Hematopoietic multipotent progenitor cell treated with erythropoietin and hydrocortisone succinate and interleukin-3 and kit ligand, for 4 days (in vitro differentiated cells): ENCODE results near the gene GNPTG.

Source experiments
- DNase-seq: peaks from one replicate; pipeline ENCODE4 v3.0.0-alpha.2; 2015

GNPTG gene

DNA sequence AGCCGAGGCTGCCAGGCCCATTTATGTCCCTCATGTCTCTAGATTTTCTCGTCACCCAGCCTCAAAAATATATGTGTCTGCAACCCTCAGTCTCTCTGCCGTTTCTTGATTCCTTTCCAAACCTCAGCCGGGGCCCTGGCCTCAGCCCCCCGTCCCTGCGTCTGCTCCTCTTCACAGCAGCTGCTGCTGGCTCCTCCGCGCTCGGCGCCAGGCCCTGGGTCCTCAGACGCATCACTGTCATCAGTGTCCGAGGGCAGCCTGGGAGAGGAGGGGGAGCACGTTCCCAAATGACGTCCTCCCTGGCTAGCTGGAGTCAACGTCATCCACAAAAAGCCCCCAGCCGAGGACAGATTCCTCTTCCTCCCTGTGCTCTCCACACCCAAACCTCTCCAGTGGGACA lies 2.4 kb upstream of the GNPTG start:
- DNase-seq, result no peak

DNA sequence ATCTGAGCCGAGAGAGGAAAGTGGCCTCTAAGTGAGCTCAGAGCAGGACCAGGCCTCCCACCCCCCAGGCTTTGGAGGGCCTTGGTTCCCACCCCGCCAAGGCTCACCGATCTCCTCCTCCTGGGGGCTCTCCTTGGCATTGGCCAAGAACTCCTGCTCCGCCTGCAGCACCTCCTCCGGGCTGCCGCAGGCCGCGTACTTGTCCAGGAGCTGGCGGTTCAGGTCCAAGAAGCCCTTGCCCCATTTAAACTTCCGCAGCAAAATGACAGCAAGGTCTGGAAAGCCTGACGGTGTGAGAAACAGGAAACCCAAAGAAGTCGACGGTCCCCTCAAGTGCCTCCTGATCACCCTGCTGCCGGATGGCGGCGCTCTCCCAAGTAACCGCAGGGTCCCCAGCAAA lies 1.8 kb upstream of the GNPTG start:
- DNase-seq, result no peak

DNA sequence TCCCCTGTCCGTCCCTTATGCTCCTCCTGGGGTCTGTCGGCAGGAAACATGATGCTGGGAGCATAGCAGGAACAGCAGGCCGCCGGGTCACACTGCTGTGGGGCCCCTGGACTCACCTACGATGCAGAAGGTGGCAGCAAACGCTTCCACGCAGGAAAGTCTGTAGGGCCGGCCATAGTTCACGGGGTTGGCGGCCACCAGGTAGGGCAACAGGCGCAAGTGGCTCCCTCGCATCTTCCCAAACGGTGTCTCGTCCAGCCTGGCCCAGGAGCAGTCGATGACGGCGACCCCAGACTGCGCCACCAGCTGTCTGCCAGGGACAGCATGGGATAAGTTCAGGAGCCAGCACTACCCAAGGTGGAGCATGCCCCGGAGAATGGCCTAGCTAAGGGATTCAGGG lies 1.0 kb upstream of the GNPTG start:
- no peak for DNase-seq

DNA sequence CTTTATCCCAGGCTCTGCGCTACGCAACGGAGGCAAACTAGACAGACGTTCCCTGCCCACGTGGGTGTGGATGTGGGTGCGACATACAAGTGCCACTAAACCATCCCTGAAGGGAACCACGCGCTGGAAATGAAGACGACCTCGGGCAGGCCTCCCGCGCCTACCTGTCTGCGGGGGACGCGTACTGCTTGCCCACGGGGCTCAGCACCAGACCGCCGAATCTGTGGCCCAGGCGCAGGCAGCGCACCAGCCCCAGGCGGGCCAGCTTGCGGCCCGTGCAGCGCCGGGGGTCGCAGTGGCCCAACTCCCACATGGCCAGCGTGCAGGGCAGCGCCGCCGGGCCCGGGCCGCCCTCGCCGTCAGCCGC lies 533 bp upstream of the GNPTG start:
- no peak for DNase-seq

DNA sequence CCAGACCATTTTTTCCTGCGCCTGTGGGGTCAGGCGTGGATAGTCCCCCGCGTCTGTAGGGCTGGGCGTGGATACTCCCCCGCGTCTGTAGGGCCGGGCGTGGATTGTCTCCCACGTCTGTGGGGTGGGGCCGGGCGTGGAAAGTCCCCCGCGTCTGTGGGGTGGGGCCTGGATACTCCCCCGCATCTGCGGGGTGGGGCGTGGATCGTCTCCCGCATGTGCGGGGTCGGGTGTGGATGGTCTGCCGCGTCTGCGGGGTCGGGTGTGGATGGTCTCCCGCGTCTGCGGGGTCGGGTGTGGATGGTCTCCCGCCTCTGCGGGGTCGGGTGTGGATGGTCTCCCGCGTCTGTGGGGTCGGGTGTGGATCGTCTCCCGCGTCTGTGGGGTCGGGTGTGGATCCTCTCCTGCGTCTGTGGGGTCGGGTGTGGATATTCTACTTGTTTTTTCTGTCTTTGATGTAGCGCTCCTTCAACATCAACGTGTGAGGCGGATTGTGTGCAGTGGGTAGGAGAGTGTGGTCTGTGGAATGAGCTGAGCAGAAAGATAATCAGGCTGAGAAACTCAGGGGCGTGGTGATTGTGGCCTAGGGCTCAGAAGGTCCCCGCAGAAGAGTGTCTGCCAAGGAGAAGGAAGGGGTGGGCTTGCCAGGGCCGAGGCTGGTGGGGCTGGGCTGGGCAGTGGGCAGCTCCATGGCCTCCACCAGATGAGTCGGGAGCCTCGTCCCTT lies 3.2 kb downstream of the GNPTG start:
- peak; percentile 80 for DNase-seq

DNA sequence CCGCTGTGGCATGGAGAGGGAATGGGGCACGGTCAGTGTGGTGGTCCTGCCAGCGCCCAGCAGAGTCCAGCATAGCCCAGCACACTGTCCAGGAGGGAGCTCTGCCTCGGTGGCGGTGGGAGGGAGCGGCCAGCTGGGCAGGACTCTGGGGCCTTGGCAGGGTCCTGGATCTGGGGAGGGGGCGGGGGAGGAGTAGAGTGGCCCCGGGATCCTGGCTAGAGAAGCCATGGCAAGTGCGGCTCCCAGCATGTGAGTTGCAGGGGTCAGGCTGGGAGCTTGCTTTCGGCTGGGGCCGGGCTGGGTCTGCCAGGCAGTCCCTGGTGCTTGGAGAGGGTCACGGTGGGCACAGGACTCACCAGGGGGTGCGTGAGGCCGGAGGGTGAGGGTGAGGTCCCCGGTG lies 3.9 kb downstream of the GNPTG start:
- DNase-seq, result no peak

DNA sequence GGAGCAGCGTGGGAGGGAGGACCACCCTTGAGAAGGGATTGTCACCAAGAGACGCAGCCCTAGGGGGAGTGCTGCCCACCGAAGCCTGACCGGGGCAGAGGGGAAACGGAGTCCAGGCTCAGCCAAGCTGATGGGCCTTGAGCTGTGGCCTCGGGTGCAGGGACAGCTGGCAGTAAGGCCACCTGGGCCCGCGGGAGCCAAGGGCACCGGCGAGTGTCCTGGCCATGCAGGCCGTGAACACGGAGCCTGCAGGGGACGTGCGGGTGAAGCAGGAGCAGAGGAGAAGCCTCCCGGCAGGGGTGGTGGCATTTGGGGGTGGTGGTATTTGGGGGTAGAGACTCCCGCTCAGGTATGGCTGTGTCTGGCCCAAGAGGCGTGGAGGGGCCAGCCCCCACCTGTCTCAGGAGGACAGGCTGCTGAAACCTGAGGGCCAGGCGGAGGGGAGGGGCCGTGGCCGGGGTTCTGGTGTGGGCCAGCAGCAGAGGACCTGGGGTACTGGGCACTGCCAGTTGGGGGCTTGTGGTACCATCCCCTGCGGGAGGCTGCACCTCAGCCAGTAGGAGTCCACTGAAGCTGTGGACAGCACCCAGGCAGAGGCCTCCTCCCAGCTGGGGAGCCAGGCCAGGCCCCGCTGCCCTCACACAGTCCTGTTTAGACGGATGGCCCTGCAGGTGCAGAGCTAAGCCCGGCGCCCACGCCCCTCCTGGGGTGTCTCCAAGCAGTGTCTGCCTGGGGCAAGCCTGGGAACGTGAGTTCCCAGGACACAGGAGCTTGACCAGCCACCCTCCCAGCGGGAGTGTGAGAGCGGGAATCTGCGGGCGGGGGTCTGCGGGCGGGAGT lies 4.5 kb downstream of the GNPTG start:
- no peak for DNase-seq

DNA sequence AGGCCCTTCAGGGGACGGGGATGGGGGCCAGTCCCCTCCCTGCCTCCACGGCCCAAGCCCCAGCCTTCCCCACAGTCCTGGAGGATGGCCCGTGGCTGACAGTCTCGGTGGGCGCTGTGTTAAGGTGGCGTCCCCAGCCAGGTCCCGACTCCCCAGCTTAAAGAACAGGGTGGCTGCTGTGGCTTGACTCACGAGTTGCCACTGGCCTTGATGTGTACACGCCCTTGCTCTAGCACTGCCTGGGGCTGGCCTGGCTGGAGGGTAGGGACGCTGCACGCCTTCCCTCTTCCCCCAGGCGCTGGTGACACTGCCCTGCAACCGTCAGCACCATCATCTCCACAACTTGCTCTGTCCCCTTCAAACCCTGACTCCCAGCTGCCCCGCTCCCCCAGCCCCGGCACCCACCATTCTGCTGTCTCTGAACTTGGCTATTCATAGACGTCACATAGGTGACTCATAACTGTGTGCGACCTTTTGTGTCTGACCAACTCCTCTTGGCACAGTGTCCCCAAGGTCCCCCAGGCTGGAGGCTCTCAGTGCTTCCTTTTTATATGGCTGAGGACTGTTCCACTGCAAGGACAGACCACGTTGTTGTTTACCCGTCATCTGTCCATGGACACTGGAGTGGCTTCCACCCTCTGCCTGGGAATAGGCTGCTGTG lies 6.3 kb downstream of the GNPTG start:
- no peak for DNase-seq

DNA sequence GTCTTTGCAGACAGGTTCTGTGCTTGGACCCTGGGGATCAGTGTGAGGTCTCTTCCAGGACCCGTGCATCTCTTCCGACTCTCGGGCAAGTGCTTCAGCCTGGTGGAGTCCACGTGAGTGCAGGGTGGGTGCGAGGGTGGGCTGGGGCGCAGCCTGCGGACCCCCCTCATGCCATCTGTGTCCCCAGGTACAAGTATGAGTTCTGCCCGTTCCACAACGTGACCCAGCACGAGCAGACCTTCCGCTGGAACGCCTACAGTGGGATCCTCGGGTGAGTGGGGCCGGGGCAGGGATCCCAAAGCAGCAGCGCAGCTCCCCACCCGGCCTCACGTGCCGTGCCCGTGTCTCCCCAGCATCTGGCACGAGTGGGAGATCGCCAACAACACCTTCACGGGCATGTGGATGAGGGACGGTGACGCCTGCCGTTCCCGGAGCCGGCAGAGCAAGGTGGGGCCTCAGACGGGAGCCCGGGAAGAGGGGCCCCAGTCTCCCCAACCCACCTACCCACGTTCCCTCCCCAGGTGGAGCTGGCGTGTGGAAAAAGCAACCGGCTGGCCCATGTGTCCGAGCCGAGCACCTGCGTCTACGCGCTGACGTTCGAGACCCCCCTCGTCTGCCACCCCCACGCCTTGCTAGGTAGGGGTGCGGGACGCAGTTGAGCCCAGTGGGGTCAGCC lies 10.1 kb downstream of the GNPTG start:
- no peak for DNase-seq

DNA sequence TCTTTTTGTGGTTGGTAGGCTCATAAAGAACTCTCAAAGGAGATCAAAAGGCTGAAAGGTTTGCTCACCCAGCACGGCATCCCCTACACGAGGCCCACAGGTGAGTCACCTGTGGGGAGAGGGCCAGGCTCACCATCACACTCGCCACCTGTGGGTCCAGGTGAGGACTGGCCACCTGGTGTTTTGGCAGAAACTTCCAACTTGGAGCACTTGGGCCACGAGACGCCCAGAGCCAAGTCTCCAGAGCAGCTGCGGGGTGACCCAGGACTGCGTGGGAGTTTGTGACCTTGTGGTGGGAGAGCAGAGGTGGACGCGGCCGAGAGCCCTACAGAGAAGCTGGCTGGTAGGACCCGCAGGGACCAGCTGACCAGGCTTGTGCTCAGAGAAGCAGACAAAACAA lies 11.1 kb downstream of the GNPTG start:
- DNase-seq, result no peak

DNA sequence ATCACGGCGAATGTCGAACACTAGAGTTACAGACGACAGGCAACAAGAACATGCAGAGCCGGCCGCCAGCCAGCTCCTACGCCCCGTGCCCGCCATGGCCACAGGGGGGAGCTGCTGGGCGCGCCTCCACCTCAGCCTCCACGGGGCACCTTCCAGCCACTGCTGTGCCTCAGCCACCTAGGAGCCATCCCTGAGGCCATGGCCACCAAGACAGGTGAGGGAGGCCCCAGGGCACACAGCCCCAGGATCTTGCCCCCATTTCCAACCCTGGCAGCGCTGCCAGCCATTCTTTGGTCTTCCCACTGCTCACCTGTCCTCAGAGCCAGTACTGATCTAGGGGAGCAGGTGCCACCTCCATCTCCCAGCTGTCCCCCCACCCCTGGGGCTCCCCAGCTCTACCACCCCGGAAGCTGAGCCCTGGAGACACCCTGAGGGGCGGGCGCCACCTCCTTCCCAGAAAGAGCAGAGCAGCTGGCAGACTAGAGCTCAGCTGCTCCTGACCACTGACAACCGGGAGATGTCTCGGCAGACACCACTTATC lies 11.8 kb downstream of the GNPTG start:
- peak; percentile 77 for DNase-seq

DNA sequence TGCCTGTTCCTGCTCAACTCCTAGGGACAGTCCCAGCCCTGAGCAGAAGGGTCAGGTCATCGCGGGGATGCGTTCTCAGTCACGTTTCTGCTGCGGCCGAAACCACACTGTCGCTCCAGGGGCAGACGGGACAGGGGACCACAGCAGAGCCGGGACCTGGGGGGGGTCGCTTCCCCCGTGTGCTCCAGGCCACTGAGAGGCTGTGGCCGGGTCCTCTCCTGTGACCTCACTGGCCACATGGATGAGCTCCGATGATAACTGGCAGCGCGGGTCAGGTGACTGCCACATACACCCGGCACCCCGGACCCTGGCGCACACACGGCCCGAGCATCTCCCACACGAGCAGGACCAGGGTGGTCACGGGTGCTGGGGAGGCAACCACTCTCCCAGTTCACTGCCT lies 12.8 kb downstream of the GNPTG start:
- no peak for DNase-seq

DNA sequence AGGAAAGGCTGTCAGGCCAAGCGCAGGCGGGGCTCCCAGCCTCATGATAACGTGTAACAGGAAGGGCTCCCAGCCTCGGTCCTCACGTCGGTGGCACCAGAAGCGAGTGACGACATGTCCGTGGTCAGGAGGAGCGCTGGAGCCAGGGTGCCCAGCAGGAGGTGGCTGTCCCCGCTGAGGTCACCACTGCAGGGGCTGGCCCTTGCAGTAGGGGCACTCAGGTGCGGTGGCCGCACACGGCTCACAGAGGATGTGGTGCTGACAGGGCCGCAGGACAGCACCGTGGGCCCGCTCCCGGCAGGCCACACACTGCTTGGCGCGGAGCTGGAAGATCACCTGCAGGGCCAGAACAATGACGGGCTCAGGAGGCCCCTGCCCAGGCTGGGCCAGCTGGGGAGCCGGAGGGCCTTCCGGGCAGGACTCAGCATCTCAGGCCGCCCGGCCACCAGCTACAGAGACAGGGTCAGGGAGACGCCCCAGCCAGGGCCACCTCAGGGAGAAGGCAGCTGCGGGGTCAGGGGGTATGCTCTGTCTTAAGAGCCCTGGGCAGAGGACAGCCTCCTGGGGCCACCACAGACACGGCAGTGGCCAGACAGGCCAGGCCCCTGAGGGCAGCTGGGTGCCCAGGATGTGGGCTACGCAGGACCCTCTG lies 14.5 kb downstream of the GNPTG start:
- DNase-seq, result peak; percentile 37

DNA sequence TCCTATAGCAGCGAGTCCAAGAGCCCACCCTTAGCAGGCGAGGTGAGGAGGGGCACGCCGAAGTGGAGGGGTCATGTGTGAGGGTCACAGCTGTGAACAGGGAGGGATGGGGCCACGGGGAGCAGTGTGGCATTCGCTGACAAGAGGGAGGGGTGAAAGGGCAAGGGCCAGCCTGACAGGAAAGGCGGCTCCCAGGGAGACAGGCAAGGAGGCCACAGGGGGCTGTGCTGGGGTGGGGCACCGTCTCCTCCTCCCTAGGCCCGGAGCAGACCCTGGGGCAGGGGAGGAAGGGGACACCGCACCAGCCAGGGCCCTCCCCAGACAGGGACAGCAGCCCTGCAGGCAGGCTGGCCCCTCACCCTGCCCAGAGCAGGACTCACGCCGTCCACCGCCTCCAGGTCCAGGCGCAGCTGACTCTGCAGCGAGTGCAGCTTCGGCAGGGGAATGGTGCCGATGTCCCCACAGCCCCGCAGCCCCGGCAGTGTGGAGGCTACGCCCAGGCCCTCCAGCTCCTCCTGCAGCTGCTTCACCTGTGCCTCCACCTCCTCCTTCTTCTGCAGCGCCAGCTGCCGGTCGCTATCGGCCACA lies 15.1 kb downstream of the GNPTG start:
- no peak for DNase-seq

DNA sequence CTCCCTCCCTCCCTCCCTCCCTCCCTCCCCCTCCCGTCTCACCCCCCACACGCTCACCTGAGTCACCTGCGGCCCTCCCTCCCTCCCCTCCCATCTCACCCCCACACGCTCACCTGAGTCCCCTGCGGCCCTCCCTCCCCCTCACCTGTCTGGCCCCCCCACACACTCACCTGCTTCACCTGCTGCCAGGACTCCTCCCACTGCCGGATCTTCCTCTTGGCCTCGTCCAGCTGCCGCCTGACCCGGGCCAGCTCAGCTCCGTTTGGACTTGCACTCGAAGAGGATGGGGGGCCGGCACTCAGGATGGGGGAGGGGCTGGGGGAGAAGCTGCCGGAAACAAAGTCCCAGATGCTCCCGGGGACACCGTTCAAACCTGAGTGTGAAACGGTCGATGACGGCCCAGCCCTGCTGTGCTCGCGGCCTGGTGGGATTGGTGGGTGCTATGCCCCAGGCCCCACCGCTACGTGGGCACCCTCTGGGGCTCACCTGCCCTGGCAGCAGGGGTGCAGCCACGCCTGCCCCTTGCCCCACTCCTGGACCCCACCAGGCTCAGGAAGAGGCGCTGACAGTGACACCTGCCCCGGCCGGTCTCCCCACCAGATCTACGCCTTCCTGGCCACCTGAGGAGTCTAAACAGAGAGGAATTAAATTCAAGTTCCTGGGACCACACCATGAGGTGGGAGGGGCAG lies 15.9 kb downstream of the GNPTG start:
- no peak for DNase-seq

DNA sequence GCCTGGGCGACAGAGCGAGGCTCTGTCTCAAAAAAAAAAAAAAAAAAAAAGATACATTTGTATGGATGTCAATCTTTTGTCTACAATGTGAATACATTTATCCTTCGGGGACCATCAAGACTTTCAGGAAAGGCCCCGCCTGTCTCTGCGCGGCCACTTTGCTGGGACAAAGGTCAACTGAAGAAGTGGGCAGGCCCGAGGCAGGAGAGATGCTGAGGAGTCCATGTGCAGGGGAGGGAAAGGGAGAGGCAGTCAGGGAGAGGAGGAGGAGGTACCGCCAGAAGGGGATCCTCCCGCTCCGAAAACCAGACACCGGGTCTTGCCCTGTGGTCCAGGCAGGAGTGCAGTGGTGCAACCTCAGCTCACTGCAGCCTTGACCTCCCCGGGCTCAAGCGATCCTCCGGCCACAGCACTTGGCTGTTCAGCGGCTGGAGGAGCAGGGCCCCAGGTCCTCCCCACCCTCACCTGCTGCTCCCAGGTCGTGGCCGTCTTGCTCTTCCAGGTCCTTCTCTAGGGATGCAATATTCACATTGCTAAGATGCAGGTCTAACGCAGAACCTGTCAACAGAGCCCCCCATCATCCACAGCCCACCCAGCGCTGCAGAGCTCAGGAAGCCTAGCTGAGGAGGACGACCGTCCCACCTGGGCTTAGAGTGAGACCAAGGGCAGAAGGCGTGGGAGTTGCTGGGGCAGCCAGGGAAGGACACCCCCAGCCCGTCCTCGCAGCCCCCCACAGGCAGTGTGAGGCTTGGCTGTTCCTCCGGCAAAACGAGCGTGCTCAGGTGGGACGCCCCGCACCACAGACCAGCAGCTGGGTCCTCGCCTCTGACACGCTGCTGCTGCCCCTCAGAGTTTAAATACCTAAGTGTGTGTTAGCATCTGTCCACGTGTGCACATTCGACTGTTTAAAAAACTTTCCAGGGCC lies 19.6 kb downstream of the GNPTG start:
- DNase-seq, result no peak

DNA sequence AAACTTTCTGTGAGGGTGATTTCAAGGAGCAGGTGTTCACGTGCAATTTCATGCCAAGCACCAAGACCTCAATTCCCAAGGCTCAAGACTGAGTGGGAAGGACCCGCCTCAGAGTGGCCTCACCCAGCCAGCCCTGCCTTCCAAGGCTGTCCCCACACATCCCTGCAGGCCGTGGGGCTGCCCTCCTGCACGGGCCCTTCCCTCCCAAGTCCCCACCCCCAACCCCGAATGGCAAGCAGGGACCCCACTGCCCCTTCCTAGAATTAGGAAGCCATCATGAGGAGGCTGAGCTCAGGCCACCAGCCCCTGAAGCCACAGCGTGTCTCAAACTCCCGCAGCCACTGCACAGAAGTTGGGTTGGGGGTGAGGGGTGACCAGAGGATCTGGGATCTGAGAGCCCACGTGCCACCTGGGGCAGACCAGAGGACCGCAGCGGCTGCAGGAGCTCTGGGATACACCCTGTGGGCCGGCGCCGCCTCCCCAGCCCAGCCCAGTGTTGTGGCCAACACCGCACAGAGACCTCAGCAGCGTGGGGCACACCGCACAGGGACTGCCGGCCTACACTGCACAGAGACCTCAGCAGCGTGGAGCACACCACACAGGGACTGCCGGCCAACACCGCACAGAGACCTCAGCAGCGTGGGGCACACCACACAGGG lies 20.7 kb downstream of the GNPTG start:
- DNase-seq, result no peak

DNA sequence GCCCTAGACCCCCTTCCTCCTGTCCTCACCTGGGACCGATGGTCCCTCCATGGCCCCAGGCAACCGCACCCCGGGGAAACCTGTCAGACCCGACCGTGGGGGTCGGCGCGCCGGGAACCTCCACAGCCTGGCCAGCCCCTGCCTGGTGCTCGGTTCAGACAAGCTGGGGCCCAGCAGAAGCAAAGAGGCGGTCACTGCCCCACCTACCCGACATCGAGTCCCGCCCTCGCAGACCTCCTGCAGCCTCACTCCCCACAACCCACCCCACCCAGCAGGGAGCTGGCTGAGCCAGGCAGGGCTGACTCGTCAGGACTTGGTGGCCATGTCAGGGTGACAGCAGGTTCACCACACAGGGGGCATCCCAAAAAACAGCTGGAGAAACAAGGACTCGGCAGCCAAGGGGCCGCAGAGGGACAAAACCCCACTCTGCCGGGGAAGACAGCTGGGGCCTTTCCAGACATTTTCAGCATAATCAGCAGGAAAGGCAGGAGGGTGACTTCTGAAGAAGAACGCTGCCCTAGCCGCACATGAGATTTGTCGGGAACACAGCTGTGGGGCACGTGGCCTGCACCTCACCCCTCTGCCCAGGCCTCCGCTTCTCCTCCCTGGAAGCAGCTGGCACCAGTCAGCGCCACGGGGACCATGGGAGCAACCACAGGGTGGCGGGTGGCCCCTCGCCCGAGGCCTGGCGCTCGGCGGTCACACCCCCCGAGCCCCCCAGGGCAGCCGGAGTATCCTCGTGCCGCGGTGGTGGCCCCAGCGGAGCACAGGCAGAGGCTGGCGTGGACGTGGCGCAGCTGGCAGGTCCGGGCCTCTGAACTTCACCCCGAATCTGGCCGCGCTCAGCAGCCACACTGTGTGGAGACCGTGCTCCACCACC lies 22.9 kb downstream of the GNPTG start:
- peak; percentile 22 for DNase-seq

DNA sequence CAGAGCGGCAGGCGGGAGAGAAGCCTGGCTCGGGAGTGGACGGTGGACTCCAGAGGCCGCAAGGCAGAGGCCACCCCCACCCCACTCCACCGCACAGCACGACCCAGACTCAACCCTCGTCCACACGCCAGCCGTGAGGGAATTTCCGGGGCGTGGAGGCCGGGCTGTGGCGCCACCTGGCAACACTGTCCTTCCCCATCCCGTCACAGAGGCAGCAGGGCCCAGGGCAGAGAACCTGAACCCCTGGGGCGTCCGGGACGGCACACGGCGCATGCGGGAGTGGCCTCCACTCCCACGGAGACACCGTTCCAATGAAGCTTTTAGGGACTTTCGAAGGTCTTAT lies 23.5 kb downstream of the GNPTG start:
- DNase-seq, result no peak
